ENCODE data around the gene PLOD1.

Gene PLOD1

DNA sequence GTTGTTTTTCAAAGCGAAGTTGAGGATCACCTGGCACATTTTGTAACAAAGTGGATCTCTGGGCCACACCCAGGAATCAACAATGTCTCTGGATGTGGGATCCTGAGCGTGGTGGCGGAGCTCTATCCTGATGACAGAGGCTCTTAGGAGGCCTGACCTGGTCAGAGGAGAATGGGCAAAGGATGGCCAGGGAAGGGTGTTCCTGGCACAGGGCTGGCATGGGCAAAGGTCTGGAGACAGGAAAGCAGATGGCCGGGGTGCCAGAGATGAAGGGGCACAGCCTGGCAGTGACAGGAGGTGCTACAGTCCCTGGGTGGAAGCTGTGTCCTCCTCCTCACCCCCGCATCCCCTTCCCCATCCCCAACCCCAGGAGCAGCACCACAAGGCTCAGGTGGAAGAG, 25.8 kb downstream of the PLOD1 start:
- in situ Hi-C loops (cut with MboI; ENCODE audit: low sequenced_read_pairs): no loop called here
- Histone ChIP-seq H3K4me3 (no peak overlapping the region), H3K27me3 (ENCODE audit: low read depth) (no peaks in the 10 kb centered on the region), H3K9me3 (no peaks in the 10 kb centered on the region), H3K4me1 (no peaks in the 10 kb centered on the region), H3K36me3 (replicated peaks) (peaks cover 56% of the 10 kb centered on the region)
- no peak for DNase-seq (ENCODE audit: low spot score in 2 of 2)

DNA sequence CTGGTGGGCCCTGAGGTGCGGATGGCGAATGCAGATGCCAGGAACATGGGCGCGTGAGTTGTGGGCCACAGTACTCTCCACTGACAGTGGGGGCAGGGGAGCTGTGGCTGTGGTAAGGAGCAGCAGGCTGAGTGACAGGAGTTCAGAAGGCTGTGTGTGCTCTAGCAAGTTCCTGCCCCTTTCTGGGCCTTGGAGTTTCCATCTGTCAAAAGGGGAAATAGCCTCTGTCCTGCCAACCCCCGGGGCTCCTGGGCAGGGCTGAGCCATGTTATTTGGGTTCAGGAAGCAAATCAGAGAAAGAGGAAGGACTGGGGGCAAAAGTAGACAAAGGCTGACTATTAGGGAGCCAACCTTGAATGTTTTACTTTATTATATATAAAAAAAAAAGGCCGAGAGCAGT, 26.2 kb downstream of the PLOD1 start:
- peaks cover 60% of the 10 kb centered on the region for H3K36me3 ChIP-seq (replicated peaks)
- no peak for DNase-seq (ENCODE audit: low spot score in 2 of 2)
- in situ Hi-C loops (cut with MboI; ENCODE audit: low sequenced_read_pairs): no loop called here
- no peaks in the 10 kb centered on the region for H3K27me3 ChIP-seq (ENCODE audit: low read depth)
- H3K4me3 ChIP-seq: no peak overlapping the region
- H3K4me1 ChIP-seq: no peaks in the 10 kb centered on the region
- no peaks in the 10 kb centered on the region for H3K9me3 ChIP-seq

DNA sequence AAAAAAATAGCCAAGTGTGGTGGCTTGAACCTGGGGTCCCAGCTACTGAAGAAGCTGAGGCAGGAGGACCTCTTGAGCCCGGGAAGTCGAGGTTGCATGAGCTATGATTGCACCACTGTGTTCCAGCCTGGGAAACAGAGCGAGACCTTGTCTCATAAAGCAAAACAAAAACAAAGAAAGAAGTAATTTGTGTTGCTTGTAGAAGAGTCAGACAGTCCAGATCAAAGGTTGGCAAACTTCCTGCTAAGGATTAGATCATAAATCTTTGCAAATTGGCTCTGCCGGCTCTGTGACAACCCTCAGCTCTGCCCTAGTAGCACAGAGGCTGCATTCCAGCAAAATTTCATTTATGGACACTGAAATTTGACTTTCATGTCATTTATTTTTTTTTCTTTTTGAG, 26.7 kb downstream of the PLOD1 start:
- H3K36me3 ChIP-seq (replicated peaks): peaks cover 63% of the 10 kb centered on the region
- H3K4me3 ChIP-seq: no peak overlapping the region
- in situ Hi-C loops (cut with MboI; ENCODE audit: low sequenced_read_pairs): no loop called here
- H3K4me1 ChIP-seq: no peaks in the 10 kb centered on the region
- no peak for DNase-seq (ENCODE audit: low spot score in 2 of 2)
- no peaks in the 10 kb centered on the region for H3K27me3 ChIP-seq (ENCODE audit: low read depth)
- no peaks in the 10 kb centered on the region for H3K9me3 ChIP-seq

DNA sequence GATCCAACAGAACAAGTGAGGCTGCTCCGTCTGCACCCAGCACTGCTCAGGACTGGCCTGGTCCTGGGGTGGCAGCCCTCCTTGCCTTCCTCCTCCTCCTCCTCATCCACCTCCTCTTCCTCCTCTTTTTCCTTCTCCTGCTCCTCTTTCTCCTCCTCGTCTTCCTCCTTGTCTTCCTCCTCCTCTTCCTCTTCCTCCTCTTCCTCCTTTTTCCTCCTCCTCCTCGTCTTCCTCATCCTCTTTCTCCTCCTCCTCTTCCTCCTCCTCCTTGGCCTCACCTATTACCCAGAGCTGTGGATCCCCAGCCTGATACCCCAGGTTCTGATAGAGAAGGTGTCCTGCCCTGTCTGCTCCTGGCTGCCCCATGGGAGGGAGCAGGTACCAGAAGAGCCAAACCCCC, 29.1 kb downstream of the PLOD1 start:
- in situ Hi-C loops (cut with MboI; ENCODE audit: low sequenced_read_pairs): no loop called here
- Histone ChIP-seq H3K4me1 (no peaks in the 10 kb centered on the region), H3K9me3 (no peaks in the 10 kb centered on the region), H3K27me3 (ENCODE audit: low read depth) (no peaks in the 10 kb centered on the region), H3K36me3 (replicated peaks) (peaks cover 41% of the 10 kb centered on the region), H3K4me3 (no peak overlapping the region)
- DNase-seq (ENCODE audit: low spot score in 2 of 2): no peak

DNA sequence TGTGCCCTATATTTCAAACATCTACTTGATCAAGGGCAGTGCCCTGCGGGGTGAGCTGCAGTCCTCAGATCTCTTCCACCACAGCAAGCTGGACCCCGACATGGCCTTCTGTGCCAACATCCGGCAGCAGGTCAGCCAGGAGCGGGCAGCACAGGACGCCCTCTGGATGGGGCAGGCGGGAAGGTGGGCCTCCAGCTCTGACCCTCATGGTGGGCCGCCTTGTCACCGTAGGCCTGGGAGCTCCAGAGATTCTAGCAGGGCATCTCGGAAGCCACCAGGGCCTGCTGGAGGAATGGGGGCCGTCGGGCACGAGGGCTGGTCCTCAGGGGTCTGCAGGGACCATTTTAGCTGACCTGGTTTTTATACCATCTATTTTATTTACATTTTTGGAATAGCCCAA, 30.1 kb downstream of the PLOD1 start:
- in situ Hi-C loops (cut with MboI; ENCODE audit: low sequenced_read_pairs): no loop called here
- H3K4me1 ChIP-seq: no peaks in the 10 kb centered on the region
- no peaks in the 10 kb centered on the region for H3K27me3 ChIP-seq (ENCODE audit: low read depth)
- H3K9me3 ChIP-seq: no peaks in the 10 kb centered on the region
- H3K4me3 ChIP-seq: no peak overlapping the region
- peaks cover 38% of the 10 kb centered on the region for H3K36me3 ChIP-seq (replicated peaks)
- no peak for DNase-seq (ENCODE audit: low spot score in 2 of 2)

DNA sequence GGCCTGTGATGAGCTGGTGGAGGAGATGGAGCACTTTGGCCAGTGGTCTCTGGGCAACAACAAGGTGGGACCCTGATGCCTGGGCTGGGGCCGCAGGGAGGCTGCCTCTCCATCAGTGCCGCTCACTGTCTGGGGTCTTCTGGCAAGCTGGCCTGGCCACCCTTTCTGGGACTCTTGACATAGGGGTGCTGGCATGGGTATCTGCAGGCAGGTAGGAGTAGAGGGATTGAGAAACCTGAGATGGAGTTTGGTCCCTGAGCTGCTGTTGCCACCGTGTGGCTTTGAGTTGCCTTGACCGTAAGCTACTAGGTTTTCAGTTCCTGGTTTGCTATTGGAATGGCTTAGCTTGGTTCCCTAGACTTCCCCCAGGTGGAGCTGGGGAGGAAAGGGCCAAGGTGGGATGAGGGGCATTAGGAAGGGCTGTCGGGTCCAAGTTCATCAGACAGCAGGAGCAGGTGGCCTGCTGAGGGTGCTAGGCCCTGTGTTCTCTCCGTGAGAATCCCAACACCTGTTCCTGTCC, 32.6 kb downstream of the PLOD1 start:
- Histone ChIP-seq H3K9me3 (no peaks in the 10 kb centered on the region), H3K36me3 (replicated peaks) (peaks cover 24% of the 10 kb centered on the region), H3K27me3 (ENCODE audit: low read depth) (no peaks in the 10 kb centered on the region), H3K4me1 (no peaks in the 10 kb centered on the region), H3K4me3 (no peak overlapping the region)
- peak; percentile 4 to 29 for DNase-seq (ENCODE audit: low spot score in 2 of 2)
- in situ Hi-C loops (cut with MboI; ENCODE audit: low sequenced_read_pairs): no loop called here

DNA sequence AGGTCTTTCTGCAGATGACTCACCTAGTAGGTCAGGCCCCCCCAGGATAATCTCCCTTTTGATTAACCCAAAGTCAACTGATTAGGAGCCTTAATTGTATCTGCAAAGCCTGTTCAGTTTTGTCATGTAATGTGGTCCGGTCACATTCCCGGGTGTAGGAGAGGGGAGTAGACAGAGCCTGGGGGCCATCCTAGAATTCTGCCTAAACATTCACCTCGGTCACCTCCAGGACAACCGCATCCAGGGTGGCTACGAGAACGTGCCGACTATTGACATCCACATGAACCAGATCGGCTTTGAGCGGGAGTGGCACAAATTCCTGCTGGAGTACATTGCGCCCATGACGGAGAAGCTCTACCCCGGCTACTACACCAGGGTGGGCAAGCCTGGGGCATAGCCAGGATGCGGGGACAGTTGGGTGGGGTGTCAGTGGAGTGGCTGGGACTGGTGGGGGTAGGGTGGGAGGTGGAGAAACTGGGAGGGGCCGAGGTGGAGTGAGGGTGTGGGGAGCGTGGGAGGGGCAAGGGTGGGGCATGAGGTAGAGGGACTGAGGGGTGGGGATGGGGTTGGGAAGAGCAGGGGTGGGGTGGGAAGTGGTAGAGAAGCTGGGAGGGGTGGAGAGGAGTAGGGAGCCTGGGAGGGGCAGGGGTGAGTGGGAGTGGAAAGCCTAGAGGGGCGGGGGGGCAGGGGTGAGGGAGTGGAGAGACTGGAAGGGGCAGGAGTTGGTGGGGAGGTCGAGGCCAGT, 36.1 kb downstream of the PLOD1 start:
- no peaks in the 10 kb centered on the region for H3K27me3 ChIP-seq (ENCODE audit: low read depth)
- H3K9me3 ChIP-seq: no peaks in the 10 kb centered on the region
- DNase-seq (ENCODE audit: low spot score in 2 of 2): no peak
- no peaks in the 10 kb centered on the region for H3K4me1 ChIP-seq
- no peak overlapping the region for H3K4me3 ChIP-seq
- in situ Hi-C loops (cut with MboI; ENCODE audit: low sequenced_read_pairs): no loop called here
- peaks cover 19% of the 10 kb centered on the region for H3K36me3 ChIP-seq (replicated peaks)

DNA sequence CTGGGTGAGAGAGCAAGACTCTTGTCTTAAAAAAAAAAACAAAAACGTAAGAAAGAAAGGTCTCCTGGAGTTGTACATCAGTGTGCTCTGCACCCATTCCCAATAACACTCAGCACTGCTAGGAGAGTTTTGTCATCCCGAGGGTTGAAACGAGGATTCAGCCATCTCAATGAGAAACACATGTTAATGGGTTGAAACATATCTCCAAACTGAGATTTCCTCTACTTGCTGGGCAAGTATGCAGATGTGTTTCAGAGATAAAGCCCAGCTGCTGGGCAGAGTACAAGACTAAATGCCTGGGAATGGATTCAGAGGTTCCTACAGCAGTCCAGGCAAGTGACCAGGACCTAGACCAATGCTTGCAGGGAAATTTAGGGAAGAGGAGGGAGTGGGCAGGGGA, 43.1 kb downstream of the PLOD1 start:
- no peaks in the 10 kb centered on the region for H3K27me3 ChIP-seq (ENCODE audit: low read depth)
- no peak overlapping the region for H3K4me3 ChIP-seq
- in situ Hi-C loops (cut with MboI; ENCODE audit: low sequenced_read_pairs): no loop called here
- peaks cover 22% of the 10 kb centered on the region for H3K36me3 ChIP-seq (replicated peaks)
- H3K4me1 ChIP-seq: peaks cover 11% of the 10 kb centered on the region
- no peak for DNase-seq (ENCODE audit: low spot score in 2 of 2)
- no peaks in the 10 kb centered on the region for H3K9me3 ChIP-seq

DNA sequence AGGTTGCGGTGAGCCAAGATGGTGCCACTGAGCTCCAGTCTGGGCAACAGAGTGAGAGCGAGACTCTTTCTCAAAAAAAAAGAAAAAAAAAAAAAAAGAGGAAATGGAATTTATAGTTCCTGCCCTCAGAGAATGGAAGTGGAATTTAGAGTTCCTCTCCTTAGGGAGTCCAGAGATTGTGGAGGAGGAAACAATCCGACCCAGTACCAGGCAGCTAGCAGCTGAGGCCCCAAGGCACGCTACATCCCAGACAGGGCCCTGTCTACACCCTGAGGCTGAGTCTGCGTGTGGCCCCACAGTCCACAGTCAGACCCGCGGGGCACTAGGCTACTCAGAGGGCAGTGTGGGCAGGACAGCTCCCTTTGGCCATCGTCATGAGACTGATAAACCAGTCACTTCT, 43.8 kb downstream of the PLOD1 start:
- Histone ChIP-seq H3K27me3 (ENCODE audit: low read depth) (no peaks in the 10 kb centered on the region), H3K36me3 (replicated peaks) (peaks cover 29% of the 10 kb centered on the region), H3K4me1 (peaks cover 11% of the 10 kb centered on the region), H3K9me3 (no peaks in the 10 kb centered on the region), H3K4me3 (no peak overlapping the region)
- no peak for DNase-seq (ENCODE audit: low spot score in 2 of 2)
- in situ Hi-C loops (cut with MboI; ENCODE audit: low sequenced_read_pairs): no loop called here

DNA sequence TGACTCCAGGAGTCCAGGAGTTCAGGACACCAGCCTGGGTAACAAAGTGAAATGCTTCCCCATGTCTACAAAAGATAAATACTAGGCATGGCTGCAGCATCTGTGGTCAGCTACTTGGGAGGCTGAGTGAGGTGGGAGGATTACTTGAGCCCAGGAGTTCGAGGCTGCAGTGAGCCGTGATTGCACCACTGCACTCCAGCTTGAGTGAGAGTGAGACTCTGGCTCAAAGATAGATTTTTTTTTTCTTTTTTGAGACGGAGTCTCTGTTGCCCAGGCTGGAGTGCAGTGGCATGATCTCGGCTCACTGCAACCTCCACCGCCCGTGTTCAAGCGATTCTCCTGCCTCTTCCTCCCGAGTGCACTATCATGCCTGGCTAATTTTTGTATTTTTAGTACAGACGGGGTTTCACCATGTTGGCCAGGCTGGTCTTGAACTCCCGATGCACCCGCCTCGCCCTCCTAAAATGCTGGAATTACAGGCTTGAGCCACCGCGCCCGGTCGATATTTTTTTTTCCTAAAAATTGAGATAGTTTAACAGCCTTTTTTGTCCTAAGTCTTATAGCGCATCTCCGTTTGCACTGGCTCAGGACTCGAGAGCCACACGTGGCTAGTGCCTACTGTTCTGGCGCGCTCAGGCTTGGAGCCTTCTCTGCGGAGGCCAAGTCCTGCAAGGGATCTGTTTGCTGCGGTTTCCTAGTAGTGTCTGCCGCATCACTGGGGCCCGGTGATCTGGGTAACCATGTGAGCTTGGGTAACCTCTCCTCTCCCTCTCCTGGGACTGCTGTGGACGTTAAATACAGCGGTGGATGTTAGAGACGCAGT, 44.7 kb downstream of the PLOD1 start:
- in situ Hi-C loops (cut with MboI; ENCODE audit: low sequenced_read_pairs): no loop called here
- peaks cover 11% of the 10 kb centered on the region for H3K4me1 ChIP-seq
- H3K9me3 ChIP-seq: no peaks in the 10 kb centered on the region
- peak overlapping the region; percentile 93; the same call in 1 of the 2 replicates for H3K4me3 ChIP-seq
- peaks cover 29% of the 10 kb centered on the region for H3K36me3 ChIP-seq (replicated peaks)
- H3K27me3 ChIP-seq (ENCODE audit: low read depth): no peaks in the 10 kb centered on the region
- DNase-seq (ENCODE audit: low spot score in 2 of 2): no peak

DNA sequence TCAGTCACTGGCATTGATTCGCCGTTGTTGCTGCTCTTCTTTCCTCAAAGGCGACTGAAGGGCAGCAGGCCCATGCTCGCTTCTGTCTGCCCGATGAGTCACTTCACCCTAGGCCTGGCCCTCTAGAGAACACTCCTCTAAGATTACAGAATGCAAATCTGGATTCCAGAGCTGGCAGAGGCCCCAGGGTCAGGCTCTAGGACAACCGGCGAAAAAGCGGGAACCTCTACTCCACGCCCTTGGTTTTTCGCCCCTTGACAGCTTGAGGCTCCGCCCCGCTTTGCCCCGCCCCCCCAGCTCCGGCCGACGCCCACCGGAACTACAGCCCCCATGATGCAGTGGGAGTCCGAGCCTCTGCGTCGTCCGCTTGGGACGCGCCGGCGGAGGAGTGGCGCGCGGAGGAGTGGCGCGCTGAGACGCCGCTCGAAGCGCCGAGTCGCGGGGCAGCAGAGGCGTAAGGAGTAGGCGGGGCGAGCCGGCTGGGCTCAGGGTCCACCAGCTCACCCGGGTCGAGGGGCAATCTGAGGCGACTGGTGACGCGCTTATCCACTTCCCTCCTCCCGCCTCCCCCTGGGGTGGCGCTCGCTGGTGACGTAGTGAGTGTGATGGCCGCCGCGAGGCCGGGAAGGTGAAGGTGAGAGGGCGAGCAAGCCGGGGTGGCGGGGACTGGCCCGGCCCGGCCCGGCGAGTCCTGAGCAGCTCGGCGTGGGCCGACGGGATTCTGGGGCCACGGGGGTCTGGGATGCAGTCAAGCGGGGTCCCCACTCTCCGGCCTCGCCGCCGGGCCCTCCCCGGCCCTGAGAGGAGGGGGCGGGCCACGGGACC, 45.5 kb downstream of the PLOD1 start, which contains the start of gene MFN2:
Gene MFN2, plus strand, starts transcription at position 594 of the 825 bp plus-strand sequence. CDS start 8,725 bp downstream, outside the sequence.
- Histone ChIP-seq H3K36me3 (replicated peaks) (peaks cover 32% of the 10 kb centered on the region), H3K27me3 (ENCODE audit: low read depth) (no peaks in the 10 kb centered on the region), H3K4me1 (peaks cover 11% of the 10 kb centered on the region), H3K9me3 (no peaks in the 10 kb centered on the region), H3K4me3 (peak within 1 kb of the TSS; percentile 93)
- in situ Hi-C loops (cut with MboI; ENCODE audit: low sequenced_read_pairs): no loop called here
- peak; percentile 96 to 98 for DNase-seq (ENCODE audit: low spot score in 2 of 2)

DNA sequence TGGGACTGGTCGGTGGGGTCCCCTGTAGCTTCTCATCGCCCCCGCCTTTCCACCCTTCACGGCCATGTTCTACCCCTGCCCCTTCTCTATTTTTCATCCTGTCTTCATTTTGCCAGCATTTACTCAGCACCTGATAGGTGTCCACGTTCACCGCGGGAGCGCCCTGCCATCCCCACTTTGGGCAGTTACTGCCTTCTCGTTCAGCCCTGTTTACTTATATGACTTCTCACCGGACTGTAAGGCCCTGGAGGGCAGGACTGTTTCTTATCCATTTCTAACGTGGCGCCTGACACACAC, 46.1 kb downstream of the PLOD1 start:
- H3K36me3 ChIP-seq (replicated peaks): peaks cover 36% of the 10 kb centered on the region
- H3K27me3 ChIP-seq (ENCODE audit: low read depth): no peaks in the 10 kb centered on the region
- H3K4me3 ChIP-seq: peak overlapping the region; percentile 93
- in situ Hi-C loops (cut with MboI; ENCODE audit: low sequenced_read_pairs): no loop called here
- H3K9me3 ChIP-seq: no peaks in the 10 kb centered on the region
- peaks cover 11% of the 10 kb centered on the region for H3K4me1 ChIP-seq
- DNase-seq (ENCODE audit: low spot score in 2 of 2): no peak

DNA sequence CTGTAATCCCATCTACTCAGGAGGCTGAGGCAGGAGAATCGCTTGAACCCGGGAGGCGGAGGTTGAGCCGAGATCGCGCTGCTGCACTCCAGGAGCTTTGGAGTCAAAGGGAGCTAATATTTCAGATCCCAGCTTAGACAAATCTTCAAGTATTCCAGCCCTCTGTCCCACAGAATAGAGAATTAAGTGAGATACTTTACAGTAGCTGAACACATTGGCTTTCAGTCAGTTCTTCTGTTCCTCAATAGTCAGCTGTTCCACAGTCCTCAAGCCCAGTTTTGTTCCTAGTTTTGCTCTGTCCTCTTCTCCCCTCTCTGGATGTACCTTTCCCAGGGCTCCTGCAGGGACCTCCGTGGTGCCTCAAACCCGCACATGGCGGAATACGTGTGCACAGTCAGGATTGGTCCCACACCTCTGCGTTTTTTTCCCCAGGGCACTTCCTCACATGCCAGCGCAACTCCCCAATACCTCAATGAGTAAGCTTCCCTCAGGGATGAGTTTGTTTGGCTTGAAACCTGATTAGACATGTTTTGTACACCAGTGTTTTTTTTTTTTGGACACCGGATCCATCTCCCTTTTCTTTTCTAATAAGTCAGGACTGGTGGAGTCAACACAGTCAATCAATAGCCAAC, 47.0 kb downstream of the PLOD1 start:
- Histone ChIP-seq H3K4me1 (peaks cover 11% of the 10 kb centered on the region), H3K4me3 (peak overlapping the region; percentile 93), H3K9me3 (no peaks in the 10 kb centered on the region), H3K36me3 (replicated peaks) (peaks cover 45% of the 10 kb centered on the region), H3K27me3 (ENCODE audit: low read depth) (no peaks in the 10 kb centered on the region)
- in situ Hi-C loops (cut with MboI; ENCODE audit: low sequenced_read_pairs): no loop called here
- DNase-seq (ENCODE audit: low spot score in 2 of 2): no peak
